ENCODE results near the gene SFT2D3.

SFT2D3 gene

DNA sequence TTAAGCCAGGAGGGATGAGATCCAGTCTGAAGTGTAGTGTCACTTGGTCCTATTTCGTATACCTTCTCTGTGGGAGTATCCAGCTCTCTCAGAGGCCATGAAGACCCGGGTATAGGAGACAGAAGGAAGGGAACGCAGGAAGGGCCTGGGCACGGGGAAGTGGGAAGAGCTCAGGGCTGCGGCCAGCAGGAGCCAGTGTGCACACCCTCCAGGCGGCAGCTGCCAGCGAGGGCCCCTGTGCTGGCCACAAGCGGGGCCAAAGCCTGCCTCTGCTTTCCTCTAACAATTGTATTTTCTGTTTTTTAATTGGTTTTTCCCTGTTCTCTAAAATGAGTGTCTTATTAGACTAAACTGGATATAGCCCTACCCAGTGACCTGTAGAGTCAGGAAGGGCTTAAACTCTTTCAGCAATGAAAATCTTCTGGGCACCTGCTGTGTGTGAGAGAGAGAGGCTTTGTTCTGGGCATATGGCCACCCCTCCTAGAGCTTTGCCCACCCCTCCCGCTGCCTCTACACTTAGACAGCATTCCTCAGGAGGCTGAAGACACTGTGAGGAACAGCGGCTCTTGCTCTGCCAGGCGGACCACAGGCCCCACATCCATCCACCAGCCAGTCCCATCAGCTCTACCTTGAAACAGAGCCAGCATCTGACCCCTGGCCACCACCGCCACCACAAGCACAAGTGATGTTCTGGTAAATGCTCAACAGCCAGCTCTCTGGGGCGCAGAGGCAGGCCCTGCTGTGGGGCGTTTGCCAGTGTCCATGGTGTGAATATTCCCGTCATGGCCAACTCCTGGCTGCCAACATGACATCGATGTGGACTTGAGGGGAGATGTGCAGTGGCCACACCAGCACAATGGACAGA, 45.9 kb upstream of the SFT2D3 start:
- TF ChIP-seq ZFX (IDR thresholded peaks at IDR 0.05; ENCODE audit: borderline replicate concordance), result no peak
- TF ChIP-seq, protein P1, sequence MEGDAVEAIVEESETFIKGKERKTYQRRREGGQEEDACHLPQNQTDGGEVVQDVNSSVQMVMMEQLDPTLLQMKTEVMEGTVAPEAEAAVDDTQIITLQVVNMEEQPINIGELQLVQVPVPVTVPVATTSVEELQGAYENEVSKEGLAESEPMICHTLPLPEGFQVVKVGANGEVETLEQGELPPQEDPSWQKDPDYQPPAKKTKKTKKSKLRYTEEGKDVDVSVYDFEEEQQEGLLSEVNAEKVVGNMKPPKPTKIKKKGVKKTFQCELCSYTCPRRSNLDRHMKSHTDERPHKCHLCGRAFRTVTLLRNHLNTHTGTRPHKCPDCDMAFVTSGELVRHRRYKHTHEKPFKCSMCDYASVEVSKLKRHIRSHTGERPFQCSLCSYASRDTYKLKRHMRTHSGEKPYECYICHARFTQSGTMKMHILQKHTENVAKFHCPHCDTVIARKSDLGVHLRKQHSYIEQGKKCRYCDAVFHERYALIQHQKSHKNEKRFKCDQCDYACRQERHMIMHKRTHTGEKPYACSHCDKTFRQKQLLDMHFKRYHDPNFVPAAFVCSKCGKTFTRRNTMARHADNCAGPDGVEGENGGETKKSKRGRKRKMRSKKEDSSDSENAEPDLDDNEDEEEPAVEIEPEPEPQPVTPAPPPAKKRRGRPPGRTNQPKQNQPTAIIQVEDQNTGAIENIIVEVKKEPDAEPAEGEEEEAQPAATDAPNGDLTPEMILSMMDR (IDR thresholded peaks at IDR 0.05), result no peak
- H3K27ac ChIP-seq, result no peak overlapping the region

DNA sequence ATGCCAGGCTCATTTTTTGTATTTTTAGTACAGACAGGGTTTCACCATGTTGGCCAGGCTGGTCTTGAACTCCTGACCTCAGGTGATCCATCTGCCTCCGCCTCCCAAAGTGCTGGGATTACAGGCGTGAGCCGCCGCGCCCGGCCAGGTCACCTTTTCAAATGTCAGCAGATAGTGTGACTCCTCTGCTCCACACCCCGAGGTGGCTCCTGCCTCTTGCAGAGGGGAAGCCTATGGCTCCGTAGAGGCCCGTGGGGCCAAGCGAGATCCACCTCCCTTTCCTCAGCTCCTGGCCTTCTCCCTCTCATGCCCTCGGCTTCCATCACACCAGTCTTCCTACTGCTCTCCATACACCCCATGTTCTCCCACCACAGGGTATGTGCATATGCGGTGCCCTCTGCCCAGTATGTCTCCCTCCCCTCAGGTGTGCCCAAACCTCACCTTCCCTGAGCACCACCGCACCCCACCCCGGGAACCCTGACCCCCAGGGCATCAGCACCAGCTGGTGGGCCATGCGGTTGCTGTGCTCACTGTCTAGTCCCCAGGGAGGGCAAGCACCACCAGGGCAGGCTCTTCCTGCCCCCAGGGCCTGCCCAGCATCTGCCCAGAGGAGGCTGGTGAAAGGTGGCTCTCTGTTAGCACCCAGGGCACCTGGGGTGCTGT, 44.6 kb upstream of the SFT2D3 start:
- no peak overlapping the region for H3K27ac ChIP-seq
- TF ChIP-seq ZFX (IDR thresholded peaks at IDR 0.05; ENCODE audit: borderline replicate concordance), result no peak
- TF ChIP-seq, protein P1 (IDR thresholded peaks at IDR 0.05), result no peak

DNA sequence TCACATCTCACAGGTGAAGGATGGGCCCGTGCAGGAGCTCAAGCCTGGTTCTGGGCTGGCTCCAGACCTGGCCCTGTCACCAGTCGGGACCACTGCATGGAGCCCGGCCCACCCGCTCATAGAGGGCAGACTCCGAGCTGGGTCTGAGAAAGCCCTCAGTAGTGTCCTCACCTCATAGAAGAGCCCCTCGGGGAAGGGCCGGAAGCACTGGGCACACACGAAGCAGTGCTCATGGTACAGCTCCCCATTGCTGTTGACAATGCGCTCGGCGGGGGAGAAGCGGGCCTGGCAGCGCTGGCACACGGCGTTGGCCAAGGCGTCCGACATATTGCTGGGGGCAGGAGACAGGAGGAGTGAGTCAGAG, 44.1 kb upstream of the SFT2D3 start:
- no peak for TF ChIP-seq ZFX (IDR thresholded peaks at IDR 0.05; ENCODE audit: borderline replicate concordance)
- TF ChIP-seq, protein P1 (IDR thresholded peaks at IDR 0.05), result no peak
- H3K27ac ChIP-seq, result no peak overlapping the region

DNA sequence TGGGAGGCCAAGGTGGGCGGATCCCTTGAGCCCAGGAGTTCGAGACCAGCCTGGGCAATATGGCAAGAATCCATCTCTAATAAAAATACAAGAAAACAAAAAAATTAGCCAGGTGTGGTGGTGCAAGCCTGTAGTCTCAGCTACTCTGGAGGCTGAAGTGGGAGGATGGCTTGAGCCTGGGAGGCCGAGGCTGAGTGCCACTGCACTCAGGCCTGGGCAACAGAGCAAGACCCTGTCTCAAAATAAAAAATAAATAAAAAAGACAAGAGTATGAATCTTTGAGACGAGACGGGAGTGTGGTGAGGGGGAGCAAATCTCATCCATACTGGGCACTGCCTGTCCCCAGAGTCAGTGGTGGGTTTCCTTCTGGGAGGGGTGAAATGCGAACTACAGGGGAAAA, 43.2 kb upstream of the SFT2D3 start:
- no peak for TF ChIP-seq ZFX (IDR thresholded peaks at IDR 0.05; ENCODE audit: borderline replicate concordance)
- TF ChIP-seq, protein P1 (IDR thresholded peaks at IDR 0.05), result no peak
- H3K27ac ChIP-seq, result no peak overlapping the region

DNA sequence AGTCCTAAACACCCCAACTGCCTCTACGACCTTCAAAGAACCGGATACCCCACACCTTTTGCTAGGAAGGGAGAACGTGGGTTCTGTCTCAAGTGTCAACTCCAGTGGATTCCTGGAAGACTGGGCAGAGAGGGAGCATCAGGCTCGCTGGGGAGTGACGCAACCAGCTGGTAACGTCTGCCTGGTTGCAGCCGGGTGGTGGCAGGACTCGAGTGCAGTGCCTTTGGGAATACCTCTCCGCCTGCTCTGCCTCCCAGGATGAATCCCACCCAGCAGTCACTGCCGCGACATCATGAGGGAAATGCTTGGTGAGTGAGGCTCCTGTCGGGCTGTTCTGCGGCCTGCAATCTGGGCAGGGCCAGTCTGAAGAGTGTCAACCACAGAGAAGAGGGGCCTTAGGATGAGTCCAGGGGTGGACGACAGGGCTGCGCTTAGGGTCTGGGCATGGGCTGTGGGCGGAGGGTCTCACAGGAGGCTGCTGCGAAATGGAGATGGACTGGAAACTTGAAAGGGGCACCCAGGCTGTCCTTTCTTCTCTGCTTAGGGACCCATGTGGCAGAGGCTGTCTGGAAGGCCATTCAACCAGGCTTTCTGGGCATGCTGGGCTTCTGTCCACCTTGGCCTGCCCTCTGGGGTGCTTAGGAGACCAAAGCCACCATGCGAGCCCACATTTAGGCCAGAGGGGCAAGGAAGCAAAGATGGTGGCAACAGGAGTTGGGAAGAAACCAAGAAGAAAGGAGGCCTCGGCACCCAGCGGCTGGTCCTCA, 42.5 kb upstream of the SFT2D3 start:
- H3K27ac ChIP-seq, result no peak overlapping the region
- TF ChIP-seq, protein P1 (IDR thresholded peaks at IDR 0.05), result no peak
- TF ChIP-seq ZFX (IDR thresholded peaks at IDR 0.05; ENCODE audit: borderline replicate concordance), result no peak

DNA sequence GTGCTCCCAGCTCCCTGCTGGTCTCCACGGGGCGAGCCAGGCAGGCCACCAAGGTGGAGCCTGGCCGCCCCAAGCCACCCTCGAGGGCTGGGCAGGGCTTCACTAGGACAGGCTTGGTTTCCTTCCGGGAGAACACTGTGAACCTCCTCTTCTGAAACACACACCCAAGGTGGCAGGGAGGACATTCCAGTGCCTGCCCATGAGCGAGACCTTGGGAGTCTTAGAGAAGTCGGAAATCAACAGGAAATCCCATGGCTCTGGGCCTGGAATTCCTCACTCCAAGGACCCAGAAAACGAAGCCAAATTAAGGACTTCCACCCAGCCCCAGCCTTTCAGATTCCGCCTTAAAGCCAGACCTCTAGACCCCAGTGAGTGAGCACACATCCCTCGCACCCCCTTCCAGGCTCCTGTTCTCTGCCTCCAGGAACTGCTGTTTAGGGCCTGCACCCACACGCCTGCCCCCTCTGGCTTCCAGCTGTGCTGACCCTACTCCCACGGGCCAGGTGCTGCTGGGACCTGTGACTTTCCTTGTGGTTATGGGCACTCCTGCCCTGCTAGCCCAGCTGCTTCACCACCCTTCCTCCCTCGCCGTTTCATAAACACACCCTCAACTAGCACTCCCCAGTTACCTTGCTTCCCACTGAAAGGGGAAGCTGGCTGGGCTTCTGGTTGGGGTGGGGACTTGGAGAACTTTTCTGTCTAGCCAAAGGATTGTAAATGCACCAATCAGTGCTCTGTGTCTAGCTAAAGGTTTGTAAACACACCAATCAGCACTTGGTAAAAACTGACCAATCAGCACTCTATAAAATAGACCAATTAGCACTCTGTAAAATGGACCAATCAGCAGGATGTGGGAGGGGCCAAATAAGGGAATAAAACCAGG, 41.6 kb upstream of the SFT2D3 start:
- H3K27ac ChIP-seq, result no peak overlapping the region
- TF ChIP-seq ZFX (IDR thresholded peaks at IDR 0.05; ENCODE audit: borderline replicate concordance), result no peak
- TF ChIP-seq, protein P1 (IDR thresholded peaks at IDR 0.05), result no peak

Data from 22Rv1 (cell line).